Activated T-cell treated with anti-CD3 and anti-CD28 coated beads for 4 hours (primary cell): ENCODE data around the gene DUSP23.
A peak's percentile ranks its signal among the peaks of the same experiment; 100 is the strongest.

ENCODE experiments used
- DNase-seq: peaks from one replicate; pipeline ENCODE4 v3.0.0-alpha.2; 2020

DUSP23 gene

DNA sequence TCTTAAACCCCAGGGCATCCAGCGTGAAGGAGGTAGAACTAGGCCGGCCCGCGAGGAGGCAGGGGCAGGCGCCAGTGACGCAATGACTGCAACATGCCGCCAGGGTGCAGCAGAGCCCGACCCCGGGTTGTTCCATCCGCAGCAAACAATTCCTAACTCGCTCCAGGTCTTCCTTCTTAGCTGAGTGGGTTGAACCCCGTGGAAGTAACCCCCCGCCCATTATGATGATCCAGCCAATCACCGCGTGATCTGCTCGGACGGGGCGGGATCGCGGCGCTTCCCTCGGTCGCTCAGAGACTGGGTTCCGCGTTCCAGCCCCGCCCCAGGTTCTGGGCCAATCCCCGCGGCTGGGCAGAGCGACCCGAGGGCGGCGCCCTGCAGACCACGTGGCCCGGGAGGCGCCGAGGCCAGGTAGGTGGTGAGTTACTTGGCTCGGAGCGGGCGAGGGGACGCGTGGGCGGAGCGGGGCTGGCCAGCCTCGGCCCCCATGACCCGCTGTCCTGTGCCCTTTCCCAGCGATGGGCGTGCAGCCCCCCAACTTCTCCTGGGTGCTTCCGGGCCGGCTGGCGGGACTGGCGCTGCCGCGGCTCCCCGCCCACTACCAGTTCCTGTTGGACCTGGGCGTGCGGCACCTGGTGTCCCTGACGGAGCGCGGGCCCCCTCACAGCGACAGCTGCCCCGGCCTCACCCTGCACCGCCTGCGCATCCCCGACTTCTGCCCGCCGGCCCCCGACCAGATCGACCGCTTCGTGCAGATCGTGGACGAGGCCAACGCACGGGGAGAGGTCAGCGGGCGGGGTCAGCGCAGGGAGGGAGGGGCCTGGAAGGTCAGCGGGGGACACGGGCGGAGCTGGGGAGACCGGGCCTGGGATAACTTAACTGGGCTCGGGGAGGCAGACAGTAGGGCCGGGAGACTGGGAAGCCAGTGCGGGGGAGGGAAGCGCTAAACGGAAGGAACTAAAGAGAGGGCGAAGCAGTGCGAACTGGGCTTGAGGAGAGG is at the start of gene DUSP23:
Gene DUSP23, plus strand, starts transcription at position 380 of the 1,000 bp plus-strand sequence. Its CDS starts 139 bp downstream, at position 519.
- peak; percentile 94 for DNase-seq

DNA sequence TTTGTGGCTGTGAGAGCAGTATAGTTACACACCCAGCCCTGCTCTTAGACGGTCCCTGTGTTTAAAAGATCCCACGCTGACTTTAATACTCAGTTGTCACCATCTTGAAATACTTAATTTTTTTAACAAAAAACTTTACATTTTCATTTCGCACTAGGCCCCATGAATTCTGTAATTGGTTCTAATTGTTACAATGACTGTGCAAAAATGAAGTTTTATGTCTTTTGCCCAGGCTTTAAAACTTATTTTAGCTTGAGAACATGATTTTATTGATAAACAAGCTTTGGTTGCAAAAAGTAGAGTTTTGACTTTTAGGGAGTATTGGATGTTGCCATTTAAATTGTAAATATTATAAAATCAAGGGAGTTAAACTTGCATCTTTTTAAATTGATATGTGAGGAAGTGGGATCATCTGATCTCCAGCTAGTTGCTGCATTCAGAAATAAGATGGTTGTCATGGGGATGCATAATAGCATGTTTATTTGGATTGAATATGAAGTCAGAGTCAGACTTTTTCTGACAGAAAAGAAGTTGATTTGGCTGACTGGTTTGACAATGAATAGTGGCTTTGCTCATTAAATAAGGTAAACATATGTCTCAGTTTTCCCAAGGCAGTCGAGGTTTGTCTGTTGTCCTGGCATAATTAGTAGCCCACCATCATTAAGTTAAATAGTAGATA is 43.4 kb upstream of the DUSP23 start:
- DNase-seq = no peak

DNA sequence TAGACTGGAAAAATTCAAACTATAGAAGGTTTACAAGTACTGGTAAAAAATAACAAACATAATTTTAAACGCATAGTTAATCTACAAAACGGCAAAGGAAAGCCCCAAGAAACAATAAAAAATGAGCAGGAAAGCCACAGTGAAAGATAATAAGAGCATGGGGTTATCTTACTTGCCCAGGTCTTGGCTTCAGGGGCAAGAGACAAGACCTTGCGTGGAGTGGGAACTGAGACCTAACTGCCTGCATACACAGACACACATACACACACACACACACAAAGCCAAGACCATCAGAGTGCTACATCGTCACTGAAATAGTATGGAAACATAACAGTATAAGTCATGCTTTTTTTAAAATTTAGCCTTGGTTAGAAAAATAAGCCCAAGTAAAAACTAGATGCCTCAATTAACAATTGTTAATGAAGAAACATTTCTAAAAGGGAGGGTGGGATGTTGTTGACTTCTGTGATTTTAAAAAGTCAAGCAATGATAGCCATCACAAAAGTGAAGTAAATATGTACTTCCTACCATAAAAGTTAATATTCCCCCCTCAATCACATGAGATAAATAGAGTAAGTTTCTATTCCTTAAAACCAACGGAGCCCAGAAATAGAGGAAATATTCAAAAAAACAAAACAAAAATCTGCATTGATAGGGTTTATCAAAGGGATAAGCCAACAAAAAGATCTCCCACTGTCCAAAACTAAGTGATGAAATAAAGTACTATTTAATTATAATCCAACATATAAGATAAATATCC is 36.9 kb upstream of the DUSP23 start:
- no peak for DNase-seq

DNA sequence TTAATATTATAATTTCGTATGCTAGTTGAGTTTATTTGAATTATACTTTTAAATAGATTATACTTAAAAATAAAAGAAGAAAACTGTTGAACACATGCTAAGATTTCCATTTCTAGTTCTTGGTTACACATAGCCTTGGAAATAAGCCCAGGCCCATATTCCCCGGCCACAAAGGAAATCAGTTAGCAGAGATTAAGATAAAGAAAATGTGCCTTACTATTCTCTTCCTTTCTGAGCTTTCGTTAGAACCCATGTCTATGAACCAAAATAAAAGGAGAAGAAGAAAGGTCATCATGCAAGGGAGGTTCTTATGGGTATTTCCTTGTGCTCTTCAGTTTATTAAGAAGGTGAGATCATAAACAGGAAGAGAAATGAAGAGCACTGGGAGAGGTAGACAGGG is 34.1 kb upstream of the DUSP23 start:
- DNase-seq = no peak

DNA sequence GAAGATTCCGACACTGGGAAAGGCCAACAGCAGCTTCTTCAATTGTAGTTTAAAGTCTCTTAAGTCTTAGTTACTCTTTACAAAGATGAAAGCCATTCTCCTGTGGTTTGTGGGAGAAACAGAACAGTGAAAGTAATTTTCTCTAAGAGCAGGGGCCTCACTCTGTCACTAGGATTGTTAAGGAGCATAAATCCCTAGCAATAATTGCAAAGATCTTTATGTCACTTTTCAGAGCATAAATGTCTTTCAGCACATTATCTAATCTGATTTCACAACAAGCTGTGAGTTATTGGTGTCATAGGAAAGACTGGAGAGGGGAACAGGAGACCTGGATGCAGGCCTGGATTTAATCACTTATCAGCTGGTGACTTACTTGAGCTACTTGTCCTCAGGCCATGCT is 32.4 kb upstream of the DUSP23 start:
- DNase-seq = no peak

DNA sequence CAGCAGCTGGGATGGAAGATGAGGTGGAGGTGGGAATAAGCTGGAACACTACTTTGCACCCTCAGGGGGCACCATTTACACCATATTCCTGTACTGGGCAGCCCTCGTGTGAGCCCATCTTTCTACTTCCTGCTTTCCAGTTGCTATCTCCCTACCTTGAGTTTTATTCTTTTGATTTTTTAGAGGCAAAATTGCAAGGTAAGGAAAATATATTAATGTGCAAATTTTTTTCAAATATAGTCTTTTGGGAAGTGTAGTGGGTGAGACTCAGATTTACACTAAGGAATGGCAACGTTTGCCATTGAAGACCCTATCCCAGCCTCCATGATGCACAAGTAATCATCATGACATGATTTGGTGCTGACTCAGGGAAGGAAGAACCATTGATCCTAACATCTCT is 31.1 kb upstream of the DUSP23 start:
- DNase-seq = no peak

DNA sequence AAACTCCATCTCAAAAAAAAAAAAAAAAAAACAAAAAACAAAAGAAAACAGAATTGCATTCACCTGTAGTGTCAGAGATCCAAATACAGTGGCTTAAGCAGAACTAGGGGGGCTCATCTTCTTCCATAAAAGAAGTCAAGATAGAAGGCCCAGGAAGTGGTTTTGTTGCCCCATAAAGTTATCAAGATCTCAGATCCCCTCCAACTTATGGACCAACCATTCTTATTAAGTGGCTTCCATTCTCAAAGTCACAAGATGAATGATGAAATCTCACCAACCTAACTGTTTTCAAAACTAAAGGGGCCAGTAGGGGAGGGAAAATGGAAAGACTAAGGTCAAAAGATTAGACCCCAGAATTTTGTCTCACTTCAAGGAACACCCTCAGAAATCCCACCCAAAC is 30.1 kb upstream of the DUSP23 start:
- no peak for DNase-seq

DNA sequence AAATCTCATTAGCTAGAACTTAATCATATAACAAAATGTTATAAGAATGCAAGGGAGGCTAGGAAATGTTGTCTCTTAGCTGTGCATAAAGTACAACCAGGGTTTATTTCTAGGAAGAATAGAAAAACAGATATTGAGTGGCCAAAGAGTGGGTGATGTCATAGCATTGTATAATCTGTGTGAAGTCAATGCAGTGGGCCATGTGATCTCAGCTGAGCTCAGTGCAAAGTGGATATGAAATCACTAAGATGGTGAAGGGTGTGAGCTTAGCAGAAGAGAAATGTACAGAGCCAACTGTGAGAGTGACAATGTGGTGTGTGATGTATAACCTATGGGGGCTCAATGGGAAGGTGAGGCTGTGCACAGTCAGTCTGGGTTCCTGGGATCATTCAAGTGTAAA is 29.7 kb upstream of the DUSP23 start:
- DNase-seq = no peak

DNA sequence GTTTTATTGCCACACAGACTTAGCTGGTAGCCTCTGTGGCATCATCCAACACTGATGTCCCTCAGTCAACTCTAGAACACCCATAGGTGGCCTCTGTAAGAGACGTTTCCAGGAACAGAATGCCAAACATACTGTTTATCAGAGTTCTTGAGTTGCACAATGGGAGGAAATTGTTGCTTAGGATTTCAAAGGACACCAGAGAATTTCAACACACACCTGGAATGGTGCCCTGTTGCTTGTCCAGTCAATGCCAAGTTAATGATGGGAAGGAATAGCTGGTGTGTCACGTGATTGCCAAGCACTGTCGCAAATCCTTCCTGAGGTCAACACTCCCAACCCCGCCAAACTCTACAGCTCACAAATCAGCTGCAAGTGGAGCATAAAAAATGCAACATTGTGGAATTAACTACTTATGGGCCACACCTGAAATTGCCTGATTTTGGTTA is 28.6 kb upstream of the DUSP23 start:
- no peak for DNase-seq

DNA sequence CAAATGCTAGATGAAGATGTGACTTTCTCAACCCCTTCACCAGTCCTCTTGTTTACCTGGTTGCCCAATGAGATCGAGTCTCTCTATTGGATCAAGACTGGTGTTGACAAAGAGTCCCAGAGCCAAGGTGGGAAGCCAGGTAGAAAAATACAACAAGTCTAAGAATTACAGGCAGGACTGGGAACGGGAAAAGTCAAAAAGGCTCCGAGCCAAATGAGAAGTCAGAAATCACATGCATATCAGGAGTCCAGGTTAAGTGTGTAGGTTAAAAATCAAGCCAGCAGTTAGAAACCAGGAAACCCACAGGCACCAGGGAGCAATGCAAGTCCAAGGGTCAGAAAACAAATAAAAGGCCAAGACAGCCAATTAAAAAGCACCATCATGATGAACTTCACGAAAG is 27.4 kb upstream of the DUSP23 start:
- no peak for DNase-seq

DNA sequence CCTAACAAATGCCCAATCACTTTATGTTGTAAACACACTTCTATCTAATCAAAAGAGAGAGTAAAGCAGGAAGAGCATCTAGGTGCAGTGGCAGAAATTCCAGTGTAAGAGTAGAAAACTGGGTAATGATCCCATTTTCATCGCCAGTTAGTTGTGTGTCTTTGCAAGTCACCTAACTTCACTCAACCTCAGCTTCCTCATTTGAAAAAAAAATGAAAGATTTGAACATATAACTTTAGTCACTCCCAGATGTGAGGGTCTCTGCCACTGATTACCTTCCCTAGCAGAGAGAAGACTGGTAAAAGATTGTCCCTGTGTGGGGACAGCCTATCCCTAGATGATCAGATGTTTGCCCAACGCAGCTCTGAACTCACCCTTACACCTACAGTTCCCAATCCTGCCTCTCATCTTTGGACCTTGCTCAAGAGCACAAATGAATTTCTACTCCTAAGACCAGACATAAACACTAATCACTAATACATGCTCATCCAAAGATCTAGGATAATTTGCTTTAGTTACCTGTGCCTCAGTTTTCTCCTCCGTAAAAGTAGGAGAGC is 25.2 kb upstream of the DUSP23 start:
- DNase-seq = no peak

DNA sequence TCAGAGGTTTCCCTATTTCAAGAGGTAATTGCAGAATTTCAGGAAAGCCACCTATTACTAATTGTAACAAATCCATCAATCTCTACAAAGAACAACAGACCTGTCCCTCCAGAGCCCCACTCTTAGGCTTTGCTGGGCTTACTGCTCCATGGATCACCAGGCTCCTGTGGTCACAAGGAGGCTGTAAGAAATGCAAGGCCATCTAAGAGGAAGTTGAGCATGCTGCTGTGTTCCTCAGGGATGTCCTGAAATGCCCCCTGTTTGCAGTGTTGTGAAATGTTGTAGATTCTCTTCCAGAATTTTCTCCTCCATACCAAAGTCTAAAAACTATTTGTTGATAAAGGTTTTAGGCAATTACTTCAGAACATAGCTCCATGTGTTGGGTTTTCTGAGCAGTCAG is 24.4 kb upstream of the DUSP23 start:
- DNase-seq = no peak

DNA sequence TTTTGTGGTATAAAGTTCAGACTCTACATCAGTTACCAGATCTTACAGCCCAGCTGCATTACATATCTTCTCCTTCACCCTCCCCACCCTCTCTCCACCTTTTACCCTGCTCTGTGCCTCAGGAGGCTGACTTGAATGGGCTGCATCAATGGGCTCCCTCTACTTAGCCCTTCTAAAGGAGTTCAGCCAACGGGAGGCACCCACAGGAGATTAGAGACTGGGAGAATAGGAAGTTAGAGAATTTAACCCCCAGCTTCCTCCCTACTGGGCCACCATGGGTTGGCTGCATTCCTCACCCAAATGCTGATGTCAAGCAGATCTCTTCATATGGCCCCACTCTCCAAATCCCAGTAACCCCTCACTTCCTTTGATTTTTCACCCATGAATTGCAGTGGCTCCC is 17.1 kb upstream of the DUSP23 start:
- no peak for DNase-seq

DNA sequence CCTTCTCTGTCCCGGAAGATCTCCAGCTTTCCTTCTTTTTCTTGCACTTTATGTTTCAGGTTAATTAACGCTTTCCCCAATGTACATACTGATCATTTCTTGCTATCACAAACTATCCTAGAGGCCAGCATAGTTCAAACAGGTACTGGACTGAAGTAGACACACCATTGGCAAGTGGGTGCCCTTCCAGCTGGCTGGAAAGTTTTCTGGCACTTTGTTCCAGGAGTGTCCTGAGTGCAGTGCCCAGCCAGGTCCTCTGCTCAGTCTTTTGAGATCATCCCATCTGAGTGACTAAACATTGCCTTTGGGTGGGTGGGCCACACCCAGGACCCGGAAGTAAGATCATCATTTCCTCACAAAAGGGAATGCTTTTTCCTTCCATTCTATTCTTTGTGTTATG is 15.0 kb upstream of the DUSP23 start:
- no peak for DNase-seq

DNA sequence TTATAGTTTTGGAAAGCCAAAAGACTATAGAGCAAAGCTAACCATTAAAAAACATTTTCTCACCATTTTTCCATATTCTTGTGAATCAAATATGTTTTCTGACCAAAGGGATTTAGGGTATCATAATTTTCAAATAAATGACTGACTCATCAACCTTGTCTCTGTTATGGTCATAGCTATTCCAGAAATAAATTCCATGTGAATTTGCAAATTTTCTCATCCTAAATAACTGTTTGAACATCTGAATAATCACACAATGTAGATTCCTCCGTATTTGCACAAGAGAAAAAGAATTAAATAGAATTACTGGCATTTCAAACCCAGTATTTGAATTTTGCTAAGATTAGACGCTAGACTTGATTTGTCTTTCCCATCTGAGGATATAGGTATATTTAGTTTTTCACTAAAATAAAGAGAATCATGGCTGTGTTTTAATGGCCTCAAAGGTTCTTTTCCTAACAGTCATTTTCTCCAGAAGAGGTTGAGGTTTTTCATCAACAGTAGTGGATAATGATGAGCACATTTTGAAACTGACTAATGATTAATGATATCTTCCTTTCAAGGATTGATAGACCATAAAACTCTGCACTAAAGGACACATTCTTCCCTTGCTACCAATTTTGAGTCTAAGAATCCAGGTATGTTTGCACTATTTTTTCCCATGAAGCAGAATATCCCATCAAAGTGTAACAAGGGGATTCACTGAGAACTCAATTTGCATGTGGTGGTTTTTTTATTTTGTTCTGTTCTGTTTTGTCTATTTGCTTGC is 9.5 kb upstream of the DUSP23 start:
- DNase-seq = no peak

DNA sequence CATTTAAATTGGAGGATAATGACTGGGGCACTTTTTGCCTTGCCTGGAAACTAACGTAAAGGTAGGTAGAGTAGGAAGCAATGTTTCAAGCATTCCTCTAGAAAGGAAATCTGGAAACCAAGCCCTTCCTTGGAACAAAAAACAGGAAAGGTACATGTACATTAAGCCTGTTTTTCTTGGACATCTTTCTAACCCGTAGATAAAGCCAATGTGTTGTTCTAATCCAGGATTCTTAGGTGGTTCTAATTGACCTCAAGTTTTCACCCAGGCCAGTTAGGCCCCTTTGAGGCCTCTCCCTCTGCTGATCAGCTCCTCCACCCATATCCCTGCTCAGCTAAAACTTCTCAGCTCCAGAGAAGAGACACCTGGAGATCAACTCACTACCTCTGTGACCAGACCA is 6.3 kb upstream of the DUSP23 start:
- DNase-seq = no peak

DNA sequence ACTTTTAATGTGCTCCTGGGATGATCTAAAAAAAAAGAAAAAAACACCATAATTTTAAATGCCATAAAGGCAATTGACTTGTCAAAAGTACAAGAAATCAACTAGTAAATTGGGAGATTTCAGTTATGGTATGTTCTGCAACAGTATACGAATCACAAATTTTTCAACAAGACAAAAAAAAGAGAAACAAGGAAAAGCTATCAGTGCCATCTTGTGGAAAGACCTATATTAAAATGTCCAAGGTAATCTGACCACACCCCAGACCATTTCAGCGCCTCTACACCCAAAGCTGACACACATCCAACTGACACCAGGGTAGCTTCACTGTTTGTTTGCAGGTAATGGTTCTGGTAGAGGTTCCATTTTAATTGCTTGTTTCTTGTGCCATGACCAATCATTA is 5.0 kb upstream of the DUSP23 start:
- no peak for DNase-seq

DNA sequence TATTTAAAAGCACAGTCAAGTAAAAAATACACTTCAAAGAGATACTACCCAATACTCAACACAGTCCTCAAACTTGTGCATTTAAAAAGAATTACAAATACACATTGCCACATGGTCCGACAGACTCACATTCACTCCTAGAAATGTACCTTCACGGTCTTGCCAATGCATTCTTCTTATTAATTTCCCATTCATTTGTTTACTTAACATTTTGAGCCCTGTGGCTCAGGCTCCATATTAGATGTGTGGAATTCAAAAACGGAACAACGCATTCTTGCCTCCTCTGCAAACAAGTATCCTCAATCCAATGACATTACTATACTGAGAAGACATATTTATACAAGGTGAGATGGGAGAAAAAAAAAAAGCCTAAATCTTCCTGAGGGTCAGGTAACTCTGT is 2.5 kb upstream of the DUSP23 start:
- no peak for DNase-seq

DNA sequence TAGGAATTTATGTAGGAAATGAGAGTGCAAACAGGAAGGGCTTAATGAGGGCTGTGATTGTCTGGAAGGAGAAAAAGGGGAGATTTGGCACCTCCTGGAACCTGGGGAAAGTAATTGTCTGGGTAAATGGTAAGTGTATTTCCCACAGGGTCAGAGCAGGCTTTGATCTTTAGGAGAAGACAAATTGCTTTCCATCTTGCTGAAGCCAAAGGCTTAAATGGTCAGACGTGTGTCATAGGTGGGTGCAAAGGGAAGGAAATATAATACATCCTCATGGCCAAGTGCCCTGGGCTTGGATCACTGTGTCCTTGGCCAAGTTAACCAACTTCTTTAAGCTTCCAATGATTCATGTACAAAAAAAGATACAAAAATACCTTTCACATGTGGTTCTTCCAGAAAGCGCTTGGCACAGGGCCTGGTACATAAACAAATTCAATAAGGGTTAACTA is 1.3 kb upstream of the DUSP23 start:
- no peak for DNase-seq

DNA sequence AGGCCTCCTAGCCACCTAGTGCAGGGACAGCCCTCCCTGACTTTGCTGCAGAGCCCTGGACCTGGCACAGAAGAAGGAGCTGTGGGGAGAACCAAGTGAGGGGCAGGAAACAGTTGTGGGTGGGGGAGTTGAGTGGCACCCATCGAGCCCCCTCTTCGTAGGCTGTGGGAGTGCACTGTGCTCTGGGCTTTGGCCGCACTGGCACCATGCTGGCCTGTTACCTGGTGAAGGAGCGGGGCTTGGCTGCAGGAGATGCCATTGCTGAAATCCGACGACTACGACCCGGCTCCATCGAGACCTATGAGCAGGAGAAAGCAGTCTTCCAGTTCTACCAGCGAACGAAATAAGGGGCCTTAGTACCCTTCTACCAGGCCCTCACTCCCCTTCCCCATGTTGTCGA is 1.2 kb downstream of the DUSP23 start:
- DNase-seq = no peak

DNA sequence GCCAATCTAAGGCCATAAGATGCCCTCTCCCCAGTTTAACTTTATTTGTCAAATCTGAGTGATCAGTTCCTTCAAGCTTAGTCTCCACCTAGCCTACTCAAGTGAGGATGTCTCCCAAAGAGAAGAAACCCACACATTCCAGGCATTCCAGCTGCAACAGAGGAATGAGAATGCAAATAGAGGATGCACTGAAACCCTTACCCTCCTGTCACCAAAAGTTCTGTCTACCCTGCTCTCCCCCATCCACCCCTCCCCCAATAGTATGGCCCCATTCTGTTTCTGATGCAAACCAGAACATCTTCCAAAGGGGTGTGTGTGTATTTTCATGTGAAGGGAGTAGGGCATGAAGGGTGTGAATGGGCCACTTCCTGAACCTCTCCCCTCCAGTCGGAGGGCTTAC is 3.0 kb downstream of the DUSP23 start:
- no peak for DNase-seq

DNA sequence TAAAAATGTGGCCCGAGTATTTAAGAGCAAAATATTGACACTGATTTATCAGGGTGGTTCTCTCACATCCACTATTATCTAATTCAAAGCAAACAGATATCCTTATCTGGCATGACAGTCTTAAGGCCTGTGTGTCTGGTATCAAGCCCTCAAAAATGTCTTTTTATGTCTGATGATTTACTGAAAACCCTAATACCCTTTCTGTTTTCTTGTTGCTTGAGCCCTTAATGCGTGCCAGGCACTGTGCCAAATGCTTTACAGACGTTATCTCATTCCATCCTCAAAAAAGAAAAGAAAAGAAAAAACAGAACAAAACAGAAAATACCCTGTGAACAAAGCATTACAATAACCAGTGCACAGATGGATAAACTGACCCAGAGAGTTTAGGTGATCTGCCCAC is 5.7 kb downstream of the DUSP23 start:
- no peak for DNase-seq
